PC-9 (cell line): ENCODE results near the gene ZNF638. TPM values are rescaled to one million over a fixed set of nuclear protein-coding genes. Genes with fewer than 3 reads are reported as not detected.

Experiments used
- BruUV-seq: library from RNA; stranded (reverse); fragments of 400-500 nt; replicated peaks from 2 replicates; lab custom pipeline; 2021; lab: Mats Ljungman, UMichigan
- CTCF ChIA-PET: fragments of 300-600 bp; sonication (Branson Sonifier 250); formaldehyde crosslinking; loops from one replicate; lab custom pipeline; 2022; ENCODE audit warnings: antibody characterized with exemption; lab: Charles Lee
- POLR2A ChIA-PET: fragments of 300-600 bp; sonication (Branson Sonifier 250); formaldehyde crosslinking; loops from one replicate; lab custom pipeline; 2022; ENCODE audit warnings: antibody characterized with exemption; ENCODE audit not compliant: unreplicated experiment; lab: Charles Lee
- DNase-seq, 2 experiments: peaks; one replicate each; pipeline versions ENCODE4 v3.0.0 to v3.0.0-alpha.2; 2015 to 2022; ENCODE audit warnings: mixed read lengths in 1 of 2
- H2AFZ ChIP-seq: fragments of 200-600 bp; sonication (generic); 2 replicates; pipeline ENCODE4 v1.8.1; 2017; ENCODE audit warnings: antibody characterized with exemption
- H3F3A ChIP-seq: fragments of 200-600 bp; sonication (generic); 2 replicates; pipeline ENCODE4 v1.8.1; 2017; ENCODE audit warnings: antibody characterized with exemption, mild to moderate bottlenecking, low read depth; ENCODE audit not compliant: insufficient read depth
- H3K27ac ChIP-seq: fragments of 200-600 bp; sonication (generic); 2 replicates; pipeline ENCODE4 v1.6.1; 2016; ENCODE audit warnings: mixed run types
- H3K27me3 ChIP-seq: fragments of 200-600 bp; sonication (generic); 2 replicates; pipeline ENCODE4 v1.6.1; 2016; ENCODE audit warnings: low read depth, mixed run types; ENCODE audit not compliant: insufficient read depth
- H3K36me3 ChIP-seq: fragments of 200-600 bp; sonication (generic); 2 replicates; pipeline ENCODE4 v1.6.1; 2016; ENCODE audit warnings: low read depth, mixed run types
- H3K4me1 ChIP-seq: fragments of 200-600 bp; sonication (generic); replicated peaks from 2 replicates; pipeline ENCODE4 v1.6.1; 2016; ENCODE audit warnings: mixed run types; ENCODE audit not compliant: insufficient read depth
- H3K4me2 ChIP-seq: fragments of 200-600 bp; sonication (generic); 2 replicates; pipeline ENCODE4 v1.6.1; 2017; ENCODE audit warnings: mixed run types
- H3K4me3 ChIP-seq: fragments of 200-600 bp; sonication (generic); 2 replicates; pipeline ENCODE4 v1.6.1; 2016; ENCODE audit warnings: mixed run types
- H3K79me2 ChIP-seq: fragments of 200-600 bp; sonication (generic); 2 replicates; pipeline ENCODE4 v1.6.1; 2017; ENCODE audit warnings: low read depth, mixed run types
- H3K9me2 ChIP-seq: fragments of 200-600 bp; sonication (generic); 2 replicates; pipeline ENCODE4 v1.8.1; 2017; ENCODE audit warnings: mild to moderate bottlenecking; ENCODE audit not compliant: insufficient read depth
- H3K9me3 ChIP-seq: fragments of 200-600 bp; sonication (generic); 2 replicates; pipeline ENCODE4 v1.8.1; 2016; ENCODE audit warnings: low read depth; ENCODE audit not compliant: insufficient read depth
- H4K20me1 ChIP-seq: fragments of 200-600 bp; sonication (generic); 2 replicates; pipeline ENCODE4 v1.8.1; 2017; ENCODE audit not compliant: insufficient read depth
- EZH2 ChIP-seq: fragments of 200-600 bp; sonication (generic); IDR thresholded peaks from 2 replicates; pipeline ENCODE4 v1.8.0; 2017; ENCODE audit warnings: antibody characterized with exemption, low read depth
- intact Hi-C: fragments of 100-400 bp; cut with micrococcal nuclease; formaldehyde crosslinking; loops from one replicate; pipeline ENCODE4 v1.10.0; 2022; ENCODE audit not compliant: unreplicated experiment
- total RNA-seq: library from RNA; stranded (reverse); gene quantifications from 2 replicates; pipeline ENCODE4 v1.2.3, GENCODE V29; 2021
- TF ChIP-seq, protein P1 (sequence below): fragments of 200-600 bp; sonication (generic); conservative IDR thresholded peaks from 2 replicates; pipeline ENCODE4 v1.6.1; 2017; ENCODE audit warnings: mixed run types, antibody characterized with exemption, mild to moderate bottlenecking, moderate library complexity

Gene ZNF638
- total RNA-seq, 1 experiment from 2014 or later, result 109 TPM

DNA sequence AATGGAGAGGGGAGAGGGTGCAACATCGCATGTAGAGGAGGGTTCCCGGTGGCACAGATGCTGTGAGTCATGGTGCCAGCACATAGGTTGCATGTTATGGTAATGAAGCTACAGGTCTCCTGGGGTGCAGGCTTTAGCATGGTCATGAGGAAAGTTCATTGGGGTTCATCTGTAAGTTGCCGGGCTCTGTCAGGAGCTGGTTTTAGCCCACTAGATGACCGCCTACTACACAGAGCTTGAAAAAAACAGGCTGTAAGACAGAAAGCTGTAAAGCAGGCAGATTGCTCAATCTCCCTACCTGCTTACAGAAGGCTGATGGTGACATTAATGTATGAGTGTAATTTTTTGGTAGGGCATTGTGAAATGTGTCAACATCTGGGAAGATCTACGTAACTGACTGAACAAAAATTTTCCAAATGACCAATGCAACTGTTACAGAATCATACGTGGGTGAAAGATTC lies 145.7 kb downstream of the ZNF638 start:
- TF ChIP-seq EZH2, result no peak
- TF ChIP-seq, protein P1, sequence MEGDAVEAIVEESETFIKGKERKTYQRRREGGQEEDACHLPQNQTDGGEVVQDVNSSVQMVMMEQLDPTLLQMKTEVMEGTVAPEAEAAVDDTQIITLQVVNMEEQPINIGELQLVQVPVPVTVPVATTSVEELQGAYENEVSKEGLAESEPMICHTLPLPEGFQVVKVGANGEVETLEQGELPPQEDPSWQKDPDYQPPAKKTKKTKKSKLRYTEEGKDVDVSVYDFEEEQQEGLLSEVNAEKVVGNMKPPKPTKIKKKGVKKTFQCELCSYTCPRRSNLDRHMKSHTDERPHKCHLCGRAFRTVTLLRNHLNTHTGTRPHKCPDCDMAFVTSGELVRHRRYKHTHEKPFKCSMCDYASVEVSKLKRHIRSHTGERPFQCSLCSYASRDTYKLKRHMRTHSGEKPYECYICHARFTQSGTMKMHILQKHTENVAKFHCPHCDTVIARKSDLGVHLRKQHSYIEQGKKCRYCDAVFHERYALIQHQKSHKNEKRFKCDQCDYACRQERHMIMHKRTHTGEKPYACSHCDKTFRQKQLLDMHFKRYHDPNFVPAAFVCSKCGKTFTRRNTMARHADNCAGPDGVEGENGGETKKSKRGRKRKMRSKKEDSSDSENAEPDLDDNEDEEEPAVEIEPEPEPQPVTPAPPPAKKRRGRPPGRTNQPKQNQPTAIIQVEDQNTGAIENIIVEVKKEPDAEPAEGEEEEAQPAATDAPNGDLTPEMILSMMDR, result no peak
- peaks cover 13% of the 10 kb centered on the region for H3F3A ChIP-seq
- H3K36me3 ChIP-seq, result no peaks in the 10 kb centered on the region
- H3K79me2 ChIP-seq, result no peaks in the 10 kb centered on the region
- H3K9me2 ChIP-seq, result no peaks in the 10 kb centered on the region
- no peaks in the 10 kb centered on the region for H3K9me3 ChIP-seq
- ChIA-PET POLR2A (no interaction called here), CTCF (no interaction called here)
- DNase-seq, result peak in 1 of 2 experiments; percentile 62
- no peaks in the 10 kb centered on the region for H3K27me3 ChIP-seq
- 0 out of 2 replicates have a peak overlapping the region, but pooled peaks have one; percentile 16 for H3K27ac ChIP-seq
- peaks cover 15% of the 10 kb centered on the region for H3K4me1 ChIP-seq
- H3K4me3 ChIP-seq, result no peak overlapping the region
- no TSS peak for BruUV-seq
- no peaks in the 10 kb centered on the region for H4K20me1 ChIP-seq
- H3K4me2 ChIP-seq, result 0 out of 2 replicates have a peak overlapping the region, but pooled peaks have one; percentile 8
- H2AFZ ChIP-seq, result no peak overlapping the region
- intact Hi-C loops, result no loop called here

- BruUV-seq, result no TSS peak
- no peaks in the 10 kb centered on the region for H3K79me2 ChIP-seq
- ChIA-PET POLR2A (no interaction called here), CTCF (no interaction called here)
- intact Hi-C loops, result no loop called here
- no peaks in the 10 kb centered on the region for H3K9me2 ChIP-seq
- H3K4me1 ChIP-seq, result peaks cover 15% of the 10 kb centered on the region
- H2AFZ ChIP-seq, result no peak overlapping the region
- no peak overlapping the region for H3K27ac ChIP-seq
- H3K36me3 ChIP-seq, result no peaks in the 10 kb centered on the region
- H4K20me1 ChIP-seq, result no peaks in the 10 kb centered on the region
- no peak overlapping the region for H3K4me2 ChIP-seq
- TF ChIP-seq, protein P1, result no peak
- TF ChIP-seq EZH2, result no peak
- no peaks in the 10 kb centered on the region for H3K27me3 ChIP-seq
- no peak overlapping the region for H3K4me3 ChIP-seq
- H3K9me3 ChIP-seq, result no peaks in the 10 kb centered on the region
- DNase-seq, result no peak
- peaks cover 13% of the 10 kb centered on the region for H3F3A ChIP-seq
Observed at GRCh38 chr2:71478806-71479205, 147.2 kb downstream of the ZNF638 start.

- H3K9me3 ChIP-seq, result no peaks in the 10 kb centered on the region
- H3K4me3 ChIP-seq, result no peak overlapping the region
- H3F3A ChIP-seq, result peaks cover 13% of the 10 kb centered on the region
- H4K20me1 ChIP-seq, result no peaks in the 10 kb centered on the region
- H3K27ac ChIP-seq, result no peak overlapping the region
- H3K79me2 ChIP-seq, result no peaks in the 10 kb centered on the region
- no peak overlapping the region for H3K4me2 ChIP-seq
- H2AFZ ChIP-seq, result no peak overlapping the region
- POLR2A ChIA-PET, result no interaction called here
- intact Hi-C loops, result no loop called here
- CTCF ChIA-PET, result no interaction called here
- TF ChIP-seq EZH2, result no peak
- TF ChIP-seq, protein P1, result no peak
- peaks cover 11% of the 10 kb centered on the region for H3K4me1 ChIP-seq
- no peaks in the 10 kb centered on the region for H3K27me3 ChIP-seq
- peak in 1 of 2 experiments; percentile 10 for DNase-seq
- H3K36me3 ChIP-seq, result no peaks in the 10 kb centered on the region
- no TSS peak for BruUV-seq
- no peaks in the 10 kb centered on the region for H3K9me2 ChIP-seq
Observed at GRCh38 chr2:71479261-71479660, 147.7 kb downstream of the ZNF638 start.
